SK-N-SH treated with all-trans-retinoic acid at 6 μM for 48 hours (cell line): ENCODE measurements around the gene MLLT1.

Experiments used
- ATAC-seq: fragments of 200-7000 bp; cut with Tn5 transposase; 3 replicates; pipeline ENCODE4 v1.9.1; 2020; ENCODE audit warnings: mild to moderate bottlenecking, moderate library complexity
- ARNTL ChIP-seq: fragments of 450-650 bp; formaldehyde crosslinking; IDR thresholded peaks from 2 replicates; pipeline ENCODE4 v1.5.0; 2020; ENCODE audit warnings: low read depth, mild to moderate bottlenecking, moderate library complexity, borderline replicate concordance
- BACH2 ChIP-seq: fragments of 250-450 bp; sonication (Bioruptor Pico); IDR thresholded peaks from 2 replicates; pipeline ENCODE4 v1.9.0; 2021; ENCODE audit warnings: mild to moderate bottlenecking, borderline replicate concordance
- CREB5 ChIP-seq: fragments of 250-450 bp; sonication (Bioruptor Pico); IDR thresholded peaks from 2 replicates; pipeline ENCODE4 v1.5.1; 2020; ENCODE audit warnings: low read depth, mild to moderate bottlenecking, moderate library complexity
- CSDC2 ChIP-seq: fragments of 250-450 bp; sonication (Bioruptor Pico); IDR thresholded peaks from 2 replicates; pipeline ENCODE4 v1.5.0; 2020; ENCODE audit warnings: mild to moderate bottlenecking, moderate library complexity
- CSRNP3 ChIP-seq: fragments of 250-450 bp; sonication (Bioruptor Pico); IDR thresholded peaks from 2 replicates; pipeline ENCODE4 v1.5.1; 2021; ENCODE audit warnings: mild to moderate bottlenecking, moderate library complexity
- ESRRG ChIP-seq: fragments of 250-450 bp; sonication (Bioruptor Pico); IDR thresholded peaks from 2 replicates; pipeline ENCODE4 v1.6.1; 2021; ENCODE audit warnings: mild to moderate bottlenecking
- GLIS3 ChIP-seq: fragments of 250-450 bp; sonication (Bioruptor Pico); IDR thresholded peaks from 2 replicates; pipeline ENCODE4 v1.5.0; 2020; ENCODE audit warnings: mild to moderate bottlenecking, moderate library complexity
- ISL1 ChIP-seq: fragments of 250-450 bp; sonication (Bioruptor Pico); IDR thresholded peaks from 2 replicates; pipeline ENCODE4 v2.1.2; 2022; ENCODE audit warnings: mild to moderate bottlenecking, moderate library complexity
- OSR1 ChIP-seq: fragments of 250-450 bp; sonication (Bioruptor Pico); IDR thresholded peaks from 2 replicates; pipeline ENCODE4 v1.8.0; 2022; ENCODE audit warnings: moderate library complexity, mild to moderate bottlenecking, inconsistent platforms
- PATZ1 ChIP-seq: fragments of 250-450 bp; sonication (Bioruptor Pico); IDR thresholded peaks from 2 replicates; pipeline ENCODE4 v1.8.0; 2020; ENCODE audit warnings: mild to moderate bottlenecking, moderate library complexity, borderline replicate concordance
- POU6F1 ChIP-seq: fragments of 250-450 bp; sonication (Bioruptor Pico); IDR thresholded peaks from 2 replicates; pipeline ENCODE4 v1.8.0; 2021; ENCODE audit warnings: low read depth, mild to moderate bottlenecking, moderate library complexity, borderline replicate concordance
- PPARA ChIP-seq: fragments of 250-450 bp; sonication (Bioruptor Pico); IDR thresholded peaks from 2 replicates; pipeline ENCODE4 v1.5.0; 2020; ENCODE audit warnings: mild to moderate bottlenecking, borderline replicate concordance
- SNAI2 ChIP-seq: fragments of 250-450 bp; sonication (Bioruptor Pico); IDR thresholded peaks from 2 replicates; pipeline ENCODE4 v1.5.0; 2020; ENCODE audit warnings: mild to moderate bottlenecking, moderate library complexity
- TCF4 ChIP-seq: fragments of 250-450 bp; sonication (Bioruptor Pico); IDR thresholded peaks from 2 replicates; pipeline ENCODE4 v1.8.0; 2021; ENCODE audit warnings: mild to moderate bottlenecking, moderate library complexity, borderline replicate concordance
- TOX ChIP-seq: fragments of 250-450 bp; sonication (Bioruptor Pico); IDR thresholded peaks from 2 replicates; pipeline ENCODE4 v1.8.0; 2021; ENCODE audit warnings: mild to moderate bottlenecking, moderate library complexity, borderline replicate concordance
- TSHZ2 ChIP-seq: fragments of 250-450 bp; sonication (Bioruptor Pico); IDR thresholded peaks from 2 replicates; pipeline ENCODE4 v1.5.0; 2020; ENCODE audit warnings: mild to moderate bottlenecking, moderate library complexity
- ZC3H10 ChIP-seq: fragments of 250-450 bp; sonication (Bioruptor Pico); IDR thresholded peaks from 2 replicates; pipeline ENCODE4 v1.5.1; 2021; ENCODE audit warnings: mild to moderate bottlenecking, moderate library complexity
- ZFP3 ChIP-seq: fragments of 250-450 bp; sonication (Bioruptor Pico); IDR thresholded peaks from 2 replicates; pipeline ENCODE4 v1.5.0; 2020; ENCODE audit warnings: mild to moderate bottlenecking, moderate library complexity
- ZFP30 ChIP-seq: fragments of 450-650 bp; formaldehyde crosslinking; IDR thresholded peaks from 2 replicates; pipeline ENCODE4 v1.5.0; 2022; ENCODE audit warnings: mild to moderate bottlenecking, moderate library complexity
- ZNF565 ChIP-seq: fragments of 450-650 bp; formaldehyde crosslinking; conservative IDR thresholded peaks from 2 replicates; pipeline ENCODE4 v1.5.0; 2020; ENCODE audit warnings: low read depth, mild to moderate bottlenecking, moderate library complexity
- ZNF70 ChIP-seq: fragments of 450-650 bp; formaldehyde crosslinking; IDR thresholded peaks from 2 replicates; pipeline ENCODE4 v1.5.0; 2020; ENCODE audit warnings: mild to moderate bottlenecking, moderate library complexity
- ZNF8 ChIP-seq: fragments of 450-650 bp; formaldehyde crosslinking; IDR thresholded peaks from 2 replicates; pipeline ENCODE4 v1.5.0; 2020; ENCODE audit warnings: mild to moderate bottlenecking, moderate library complexity

Gene MLLT1

GRCh38 chr19:6259312-6259861 lies 20.4 kb downstream of the MLLT1 start:
- TF ChIP-seq PATZ1 (CRISPR knock-in tag), result no peak
- no peak for TF ChIP-seq ZC3H10
- TF ChIP-seq ZFP3, result no peak
- no peak for TF ChIP-seq TOX (CRISPR knock-in tag)
- TF ChIP-seq SNAI2 (CRISPR knock-in tag), result no peak
- TF ChIP-seq ZNF565 (CRISPR knock-in tag), result no peak
- no peak for TF ChIP-seq CSDC2 (CRISPR knock-in tag)
- TF ChIP-seq PPARA (CRISPR knock-in tag), result no peak
- TF ChIP-seq ZFP30 (CRISPR knock-in tag), result no peak
- no peak for TF ChIP-seq ZNF8
- no peak for TF ChIP-seq BACH2 (CRISPR knock-in tag)
- TF ChIP-seq CSRNP3 (CRISPR knock-in tag), result no peak
- no peak for TF ChIP-seq TSHZ2
- TF ChIP-seq TCF4 (CRISPR knock-in tag), result no peak
- no peak for TF ChIP-seq GLIS3 (CRISPR knock-in tag)
- TF ChIP-seq ARNTL (CRISPR knock-in tag), result no peak
- TF ChIP-seq POU6F1 (CRISPR knock-in tag), result no peak
- TF ChIP-seq CREB5 (CRISPR knock-in tag), result no peak
- TF ChIP-seq ESRRG (CRISPR knock-in tag), result no peak
- no peak for TF ChIP-seq ISL1 (CRISPR knock-in tag)
- no peak for ATAC-seq

GRCh38 chr19:6258812-6259311 lies 20.9 kb downstream of the MLLT1 start:
- ATAC-seq, result no peak
- TF ChIP-seq ZFP30 (CRISPR knock-in tag) (no peak), GLIS3 (CRISPR knock-in tag) (no peak), ZC3H10 (no peak), BACH2 (CRISPR knock-in tag) (no peak), CSRNP3 (CRISPR knock-in tag) (no peak), ARNTL (CRISPR knock-in tag) (no peak), TOX (CRISPR knock-in tag) (no peak), PATZ1 (CRISPR knock-in tag) (no peak), SNAI2 (CRISPR knock-in tag) (no peak), ZNF70 (CRISPR knock-in tag) (no peak), PPARA (CRISPR knock-in tag) (no peak), ZFP3 (no peak), CSDC2 (CRISPR knock-in tag) (no peak), ISL1 (CRISPR knock-in tag) (no peak), OSR1 (CRISPR knock-in tag) (no peak), ESRRG (CRISPR knock-in tag) (no peak), TSHZ2 (no peak), ZNF8 (no peak)
